ENCODE measurements around the gene RBM20.
A peak's percentile ranks its signal among the peaks of the same experiment; 100 is the strongest.
"Not testable (repeated sequence)": the region's sequence is repeated elsewhere in the genome, so short reads cannot be mapped to it uniquely, and the experiment has no call there.

The RBM20 gene

DNA sequence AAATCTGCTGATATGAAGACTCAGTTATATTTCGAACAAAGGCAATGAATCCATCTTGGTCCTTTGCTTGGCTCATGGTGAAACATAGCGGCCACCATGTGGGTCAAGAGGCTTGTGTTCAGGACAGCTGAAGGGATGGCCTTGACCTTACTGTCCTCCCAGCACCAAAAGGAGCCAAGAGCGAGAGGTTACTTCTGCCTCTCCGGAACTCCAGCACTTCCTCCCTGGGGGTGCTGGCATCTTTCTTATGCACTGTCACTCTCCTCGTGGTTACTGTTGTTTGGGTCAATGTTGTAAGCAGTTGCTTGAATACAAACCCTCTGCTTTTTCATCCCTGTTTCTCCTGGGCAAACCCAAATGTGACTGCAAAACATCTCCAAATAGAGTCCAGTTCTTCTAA lies 100.6 kb downstream of the RBM20 start:
- no peak for DNase-seq

DNA sequence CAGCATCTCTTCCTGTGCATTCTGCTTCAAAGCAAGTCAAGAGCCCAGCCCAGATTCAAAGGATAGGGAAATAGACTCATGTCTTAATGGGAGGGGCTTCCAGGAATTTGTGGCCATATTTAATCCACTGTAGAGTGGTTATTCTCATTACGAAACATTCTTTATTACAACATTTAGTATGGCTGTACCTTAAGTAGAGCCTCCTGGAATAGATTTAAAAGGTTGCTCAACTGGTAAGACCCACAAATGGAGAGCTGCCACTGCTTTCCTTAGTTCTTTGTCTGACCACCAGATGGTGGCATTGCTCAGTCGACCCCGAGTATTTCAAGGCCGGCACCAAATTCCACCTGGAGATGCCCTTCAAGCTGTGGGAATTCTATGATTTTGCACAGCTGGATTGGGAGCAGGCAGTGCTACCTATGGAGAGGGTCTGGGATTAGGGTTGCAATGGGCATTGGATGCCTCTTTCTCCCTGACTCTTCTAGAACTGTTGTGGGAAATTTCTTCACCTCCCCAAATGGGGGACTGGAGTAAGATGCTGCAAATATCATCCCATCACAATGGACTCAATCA lies 102.2 kb downstream of the RBM20 start:
- DNase-seq: peak in 1 of 2 experiments; percentile 27

DNA sequence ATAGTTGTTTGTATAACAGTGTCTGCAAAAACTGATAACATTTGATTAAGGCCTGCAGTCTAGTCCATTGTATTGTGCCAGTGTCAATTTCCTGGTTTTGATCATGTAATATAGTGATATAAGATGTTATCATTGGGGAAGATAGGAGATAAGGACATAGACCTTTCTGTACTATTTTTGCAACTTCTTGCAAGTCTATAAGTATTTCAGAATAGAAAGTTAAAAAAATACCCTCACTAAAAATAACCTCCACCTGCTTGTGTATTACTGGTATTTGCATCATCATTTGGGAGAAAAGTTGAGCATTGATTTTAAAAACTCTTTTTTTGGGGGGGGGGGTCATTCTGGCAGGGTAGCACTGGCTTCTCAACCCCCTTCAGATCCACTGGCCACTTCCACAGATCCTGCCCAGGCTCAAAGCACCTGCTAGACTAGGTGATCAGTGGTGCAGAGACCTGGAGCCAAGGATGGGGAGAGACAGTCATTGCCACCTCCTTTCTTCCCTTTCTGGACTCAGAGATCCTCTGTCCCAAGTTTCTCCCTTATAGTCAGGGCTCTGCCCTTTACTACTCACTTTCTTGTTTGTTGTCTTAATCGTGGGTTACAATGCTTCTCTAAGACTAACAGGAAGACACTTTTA lies 103.0 kb downstream of the RBM20 start:
- DNase-seq: no peak

DNA sequence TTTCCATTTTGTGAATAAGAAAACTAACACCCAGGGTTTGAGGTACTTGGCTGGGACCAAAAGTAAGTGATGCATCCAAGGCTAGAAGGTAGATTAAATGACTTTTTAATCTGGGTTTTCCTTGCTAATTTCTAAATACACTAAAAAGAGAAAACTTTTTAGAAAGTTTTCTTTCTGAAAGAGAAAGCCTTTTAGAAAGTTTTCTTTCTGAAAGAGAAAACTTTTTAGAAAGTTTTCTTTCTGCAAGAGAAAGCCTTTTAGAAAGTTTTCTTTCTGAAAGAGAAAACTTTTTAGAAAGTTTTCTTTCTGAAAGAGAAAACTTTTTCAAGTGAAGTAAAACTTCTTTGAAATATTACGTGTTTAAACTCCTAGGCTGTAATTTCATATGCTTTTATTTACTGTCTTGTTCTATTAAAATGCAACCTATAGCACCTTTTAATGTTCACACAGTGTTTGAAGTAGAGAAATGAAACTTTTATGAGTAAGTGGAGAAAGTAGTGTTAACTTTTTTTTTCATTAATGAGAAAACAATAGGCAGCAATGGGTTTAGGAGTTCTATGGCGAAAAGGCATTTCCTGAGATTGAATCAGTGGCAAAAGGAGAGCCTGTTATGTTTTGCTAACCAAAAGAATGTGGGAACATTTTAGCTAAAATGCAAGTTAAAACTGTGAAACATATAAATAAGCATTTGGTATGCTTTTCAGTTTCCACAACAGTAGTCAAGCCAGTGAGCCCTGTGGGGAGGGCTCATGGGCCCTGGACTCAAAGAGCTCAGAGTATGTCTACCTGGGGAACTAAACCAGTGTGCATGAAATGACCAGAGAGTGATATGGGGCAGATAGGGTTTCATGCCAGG lies 103.7 kb downstream of the RBM20 start:
- no peak for DNase-seq

DNA sequence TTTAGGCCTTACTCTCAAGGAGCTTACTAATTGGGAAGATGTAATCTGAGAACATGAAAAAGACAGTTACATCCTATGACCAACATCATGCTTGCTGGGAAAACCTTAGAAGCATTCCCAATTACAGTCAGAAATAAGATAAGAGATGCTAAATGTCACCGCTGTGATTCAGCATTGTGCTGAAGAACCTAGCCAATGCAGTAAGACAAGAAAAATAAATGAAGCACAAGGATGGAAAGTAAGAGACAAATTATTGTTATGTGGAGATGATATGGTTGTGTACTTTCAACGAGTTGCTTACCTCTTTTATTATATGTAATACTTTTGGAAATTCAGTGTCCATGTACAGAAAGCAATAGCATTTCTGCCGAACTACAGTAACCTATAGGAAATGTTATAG lies 104.8 kb downstream of the RBM20 start:
- no peak for DNase-seq

DNA sequence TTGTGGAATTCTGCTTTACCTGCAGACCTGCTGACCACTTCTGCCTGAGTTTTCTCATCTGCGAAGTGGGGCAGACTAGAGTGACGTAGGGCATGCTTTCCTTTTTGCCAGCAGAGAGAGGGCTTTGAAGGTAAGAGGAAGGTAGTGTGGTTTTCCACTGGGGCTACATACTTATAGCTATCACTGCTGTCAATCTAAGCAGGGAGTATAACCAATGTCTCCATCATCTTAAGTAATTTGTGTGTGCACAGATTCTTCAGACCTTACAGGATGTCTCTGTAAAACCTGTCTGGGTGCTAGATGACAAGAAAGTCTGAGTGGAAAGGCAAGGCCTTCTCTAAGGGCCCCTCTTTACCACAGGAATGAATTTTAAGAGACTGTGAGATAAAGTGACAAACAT lies 106.8 kb downstream of the RBM20 start:
- no peak for DNase-seq

DNA sequence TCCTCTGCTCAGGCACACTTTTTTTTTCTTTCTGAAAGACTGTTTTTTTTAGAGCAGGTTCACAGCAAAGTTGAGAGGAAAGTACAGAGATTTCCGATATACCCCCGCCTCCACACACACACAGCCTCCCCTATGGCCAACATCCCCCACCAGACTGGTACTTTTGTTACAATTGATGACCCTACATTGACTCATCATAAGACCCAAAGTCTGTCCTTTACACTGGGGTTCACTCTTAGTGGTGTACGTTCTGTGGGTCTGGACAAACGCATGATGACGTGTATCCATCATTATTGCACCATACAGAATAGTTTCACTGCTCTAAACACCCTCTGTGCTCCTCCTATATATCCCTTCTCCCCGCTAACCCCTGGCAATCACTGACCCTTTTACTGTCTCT lies 107.7 kb downstream of the RBM20 start:
- DNase-seq: no peak

DNA sequence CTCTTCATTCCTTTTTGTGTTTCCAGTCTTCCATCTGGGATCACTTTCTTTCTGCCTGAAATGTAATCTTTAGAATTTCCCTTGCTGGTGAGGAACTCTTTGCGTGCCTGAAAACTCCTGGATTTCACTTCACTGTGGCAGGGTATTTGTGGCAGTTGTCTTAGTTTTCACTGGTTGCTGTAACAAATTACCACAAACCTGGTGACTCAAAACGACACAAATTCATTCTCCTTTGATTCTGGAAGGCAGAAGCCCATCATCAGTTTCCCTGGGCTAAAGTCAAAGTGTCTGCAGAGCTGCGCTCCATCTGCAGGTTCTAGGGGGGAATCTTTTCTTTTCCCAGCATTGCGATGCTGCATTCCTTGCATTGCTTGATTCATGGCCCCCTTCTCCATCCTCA lies 109.3 kb downstream of the RBM20 start:
- DNase-seq: no peak

DNA sequence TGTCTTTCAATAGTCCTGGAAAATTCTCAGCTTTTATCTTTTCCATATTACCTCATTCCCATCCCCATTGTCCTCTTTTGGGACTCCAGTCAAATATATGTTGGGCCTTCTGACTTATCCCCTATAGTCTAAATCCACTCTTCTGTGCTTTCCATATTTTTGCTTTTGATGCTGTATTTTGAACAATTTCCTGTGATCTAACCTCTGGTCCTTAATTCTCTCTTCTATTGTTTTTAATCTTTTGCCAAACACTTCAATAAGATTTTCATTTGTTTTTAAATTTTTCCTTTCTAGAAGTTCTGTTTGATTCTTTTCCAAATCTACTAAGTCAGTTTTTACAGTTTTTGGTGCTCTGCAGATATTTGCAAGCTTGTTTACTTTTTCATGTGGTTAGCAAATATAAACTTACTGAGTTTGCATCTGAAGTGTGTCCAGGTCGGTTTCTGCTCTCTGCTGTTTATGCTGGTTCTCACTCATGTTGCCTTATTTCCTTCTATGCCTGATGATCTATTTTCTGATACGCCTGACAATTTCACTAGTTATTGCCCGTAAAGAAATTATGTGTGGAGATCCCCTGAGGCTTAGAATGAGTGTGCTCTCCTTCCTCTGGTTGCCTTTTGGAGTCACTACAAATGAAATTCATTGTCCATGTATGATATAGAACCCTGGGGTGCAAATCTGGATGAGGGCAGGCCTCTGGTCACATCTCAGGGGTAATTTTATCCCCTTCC lies 110.4 kb downstream of the RBM20 start:
- DNase-seq: no peak

DNA sequence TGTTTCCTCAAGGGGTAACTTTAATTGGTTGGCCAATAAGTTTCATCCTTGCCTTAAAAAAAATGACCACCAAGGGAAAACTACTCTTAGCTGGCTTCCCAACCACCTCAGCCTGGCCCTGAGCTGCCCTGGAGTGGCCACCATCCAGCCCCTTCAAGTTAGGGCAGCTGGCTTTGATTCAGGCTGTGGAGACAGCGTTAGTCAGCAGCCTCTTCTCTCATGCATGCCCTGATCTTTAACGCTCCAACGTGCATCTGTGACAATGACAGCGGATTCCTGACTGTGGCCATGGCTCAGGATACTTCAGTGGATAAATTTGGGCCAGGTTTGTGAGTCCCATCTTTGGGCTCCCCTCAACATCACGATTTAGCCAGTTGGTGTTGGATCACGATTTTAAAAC lies 111.6 kb downstream of the RBM20 start:
- no peak for DNase-seq

DNA sequence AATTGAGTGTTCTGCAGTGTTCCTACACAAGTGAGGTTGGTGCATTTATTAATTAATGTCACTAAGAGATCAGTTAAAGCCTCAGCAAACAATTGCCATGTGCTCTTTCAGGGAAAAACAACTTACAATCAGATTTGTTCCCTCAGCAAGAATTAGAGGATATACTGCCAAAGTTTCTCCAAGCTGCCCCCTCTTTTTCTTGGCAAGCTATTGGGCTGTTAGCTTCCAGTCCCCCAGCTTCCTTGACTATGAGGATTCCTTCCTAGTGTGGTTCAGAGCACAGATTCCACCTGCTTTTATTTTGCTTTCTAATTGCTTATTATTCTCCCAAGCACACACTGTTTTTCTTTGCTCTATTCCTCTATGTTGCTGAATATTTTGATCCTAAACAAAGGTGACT lies 112.7 kb downstream of the RBM20 start:
- no peak for DNase-seq

DNA sequence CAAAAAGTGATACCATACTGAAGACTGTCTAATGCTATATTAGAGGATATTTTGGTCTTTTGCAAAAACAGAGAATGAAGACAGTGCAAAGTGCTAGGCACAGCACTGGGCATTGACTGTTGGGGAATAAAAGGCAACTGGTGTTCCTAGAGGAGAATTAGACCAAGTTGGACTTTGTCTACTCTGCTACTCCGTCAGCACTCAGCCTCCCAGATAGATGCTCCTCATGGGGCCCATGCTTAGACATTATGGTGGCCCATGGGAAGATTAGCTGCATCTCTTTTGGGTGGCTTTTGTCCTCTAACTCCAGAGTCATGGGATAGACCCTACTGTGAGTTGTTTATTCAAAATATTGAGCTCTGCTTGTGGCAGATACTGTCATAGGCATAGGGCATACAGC lies 113.5 kb downstream of the RBM20 start:
- no peak for DNase-seq

DNA sequence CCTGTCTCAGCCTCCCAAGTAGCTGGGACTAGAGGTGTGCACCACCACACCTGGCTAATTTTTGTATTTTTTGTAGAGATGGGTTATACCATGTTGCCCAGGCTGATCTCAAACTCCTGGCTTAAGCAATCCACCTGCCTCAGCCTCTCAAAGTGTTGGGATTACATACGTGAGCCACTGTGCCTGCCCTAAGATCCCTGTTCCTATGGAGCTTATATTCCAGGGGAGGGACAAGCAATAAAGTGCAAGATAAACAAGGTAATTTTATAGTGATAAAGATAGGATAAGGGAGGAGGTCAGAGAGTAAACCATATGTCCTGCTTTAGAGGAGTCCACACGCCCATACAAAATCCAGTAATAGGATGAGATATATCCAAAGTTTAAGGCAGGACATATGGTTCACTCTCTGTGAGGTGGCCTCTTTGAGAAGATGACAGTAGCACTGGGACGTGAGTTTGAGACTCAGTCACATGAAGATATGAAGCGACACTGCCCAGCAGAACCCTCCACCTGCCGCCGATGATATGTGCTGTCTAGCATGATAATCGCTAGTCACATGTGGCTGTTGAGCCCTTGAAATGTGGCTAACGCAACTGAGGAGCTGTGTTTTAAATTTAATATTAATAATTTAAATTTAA lies 114.1 kb downstream of the RBM20 start:
- no peak for DNase-seq

DNA sequence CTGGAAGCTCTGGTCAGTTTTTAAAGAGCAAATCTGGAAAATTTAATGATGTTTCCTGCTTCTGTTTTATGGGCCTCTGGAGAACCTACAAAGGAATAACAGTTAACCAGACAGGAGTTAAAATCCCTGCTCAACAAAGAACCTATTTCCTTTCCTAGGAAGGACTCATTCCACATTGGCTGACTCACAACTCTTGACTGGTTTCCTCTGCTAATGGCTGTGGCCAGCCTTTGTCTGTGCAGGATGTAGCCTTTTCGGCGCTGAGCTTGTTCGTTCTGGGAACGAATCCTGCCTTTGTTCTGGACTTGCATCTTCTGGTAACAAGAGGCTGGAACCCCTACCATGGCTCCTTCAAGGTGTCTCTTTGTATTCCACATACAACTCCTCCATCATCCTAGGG lies 114.8 kb downstream of the RBM20 start:
- DNase-seq: peak in 1 of 2 experiments; percentile 9

DNA sequence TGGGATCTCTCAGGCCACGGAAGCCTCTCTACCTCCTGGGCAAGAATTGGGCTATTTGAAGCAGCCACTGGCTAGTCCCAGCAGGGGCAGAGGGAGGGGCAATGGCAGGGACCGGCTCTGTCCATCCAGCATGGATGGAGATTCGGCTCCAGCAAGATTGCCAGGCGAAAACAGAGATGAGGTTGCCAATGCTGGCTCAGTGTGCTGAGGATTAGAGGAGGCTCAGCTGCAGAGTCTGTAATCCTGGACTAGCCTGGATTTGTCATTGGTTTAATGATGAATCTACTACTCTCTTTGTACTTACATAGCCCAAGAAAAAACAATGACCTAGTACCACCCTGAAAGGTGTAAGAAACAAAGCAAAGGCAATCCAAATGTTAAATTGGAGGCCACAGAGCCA lies 115.4 kb downstream of the RBM20 start:
- DNase-seq: no peak

DNA sequence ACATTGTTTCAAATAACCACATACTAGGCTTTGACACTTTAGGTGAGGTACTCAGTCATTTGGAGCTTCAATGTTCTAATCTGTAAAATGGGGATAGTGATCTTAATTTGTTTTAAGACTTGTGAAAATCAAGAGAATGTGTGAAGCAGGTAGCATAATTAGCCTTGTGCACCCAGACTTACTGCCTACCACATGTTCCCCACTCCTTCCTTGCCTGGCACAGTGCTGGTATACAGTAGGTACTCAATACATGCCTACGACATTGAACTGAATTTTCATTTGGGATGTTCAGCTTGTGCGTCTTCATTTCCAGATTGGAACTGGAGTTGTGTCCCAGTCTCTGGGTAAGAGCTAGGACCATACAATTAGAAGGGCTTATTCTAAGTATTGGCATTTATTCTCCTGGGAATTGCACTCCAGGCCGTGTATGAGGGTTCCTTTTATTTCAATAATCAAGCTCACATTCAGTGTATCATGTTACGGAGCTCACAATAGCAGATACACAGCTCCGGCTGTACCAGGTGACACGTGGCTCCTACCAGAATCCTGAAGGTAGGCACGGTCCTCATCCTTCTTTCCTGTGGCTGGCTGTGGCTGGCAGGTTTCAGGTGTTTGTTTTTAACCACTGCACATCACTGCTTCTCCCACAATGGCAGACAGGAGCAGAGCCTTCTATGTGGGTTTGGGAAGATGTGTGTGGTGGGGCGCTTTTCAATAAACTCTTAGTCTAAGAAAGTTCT lies 118.1 kb downstream of the RBM20 start:
- no peak for DNase-seq

DNA sequence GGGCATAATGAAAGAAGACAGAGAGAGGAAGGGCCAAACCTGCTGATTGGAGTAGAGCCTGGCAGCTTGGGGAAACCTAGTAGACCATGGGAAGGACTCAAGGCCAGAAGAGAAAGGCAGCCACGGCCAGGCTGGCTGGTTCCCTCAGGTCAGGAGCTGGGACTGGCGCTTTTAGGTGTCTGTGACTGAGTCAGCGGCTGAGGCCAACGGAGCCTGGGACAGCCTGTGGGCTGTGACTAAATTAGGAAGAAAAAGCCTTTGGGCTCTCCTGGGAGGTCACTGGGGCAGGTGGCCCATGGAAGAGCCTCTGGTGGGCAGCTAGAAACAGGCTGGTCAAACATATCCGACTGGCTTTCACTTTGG lies 118.7 kb downstream of the RBM20 start:
- no peak for DNase-seq

DNA sequence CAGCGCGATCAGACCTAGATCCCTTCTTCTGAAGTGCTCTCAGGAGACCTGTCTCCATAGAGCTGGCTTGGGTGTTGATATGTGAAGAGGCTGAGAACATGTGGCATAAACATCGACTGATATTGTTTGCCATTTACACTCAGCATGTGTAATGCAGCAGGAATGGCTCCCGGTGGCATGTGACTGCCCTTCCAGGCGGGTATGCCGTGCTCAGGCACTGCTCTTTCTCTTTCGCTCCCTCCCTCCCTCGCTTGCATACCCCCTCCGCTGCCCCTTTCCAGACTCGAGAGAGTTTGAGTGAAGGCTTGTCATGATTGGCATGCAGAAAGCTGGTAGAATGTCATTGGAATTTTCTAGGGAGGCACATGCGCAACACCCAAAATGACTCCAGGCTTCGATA lies 120.2 kb downstream of the RBM20 start:
- DNase-seq: no peak

DNA sequence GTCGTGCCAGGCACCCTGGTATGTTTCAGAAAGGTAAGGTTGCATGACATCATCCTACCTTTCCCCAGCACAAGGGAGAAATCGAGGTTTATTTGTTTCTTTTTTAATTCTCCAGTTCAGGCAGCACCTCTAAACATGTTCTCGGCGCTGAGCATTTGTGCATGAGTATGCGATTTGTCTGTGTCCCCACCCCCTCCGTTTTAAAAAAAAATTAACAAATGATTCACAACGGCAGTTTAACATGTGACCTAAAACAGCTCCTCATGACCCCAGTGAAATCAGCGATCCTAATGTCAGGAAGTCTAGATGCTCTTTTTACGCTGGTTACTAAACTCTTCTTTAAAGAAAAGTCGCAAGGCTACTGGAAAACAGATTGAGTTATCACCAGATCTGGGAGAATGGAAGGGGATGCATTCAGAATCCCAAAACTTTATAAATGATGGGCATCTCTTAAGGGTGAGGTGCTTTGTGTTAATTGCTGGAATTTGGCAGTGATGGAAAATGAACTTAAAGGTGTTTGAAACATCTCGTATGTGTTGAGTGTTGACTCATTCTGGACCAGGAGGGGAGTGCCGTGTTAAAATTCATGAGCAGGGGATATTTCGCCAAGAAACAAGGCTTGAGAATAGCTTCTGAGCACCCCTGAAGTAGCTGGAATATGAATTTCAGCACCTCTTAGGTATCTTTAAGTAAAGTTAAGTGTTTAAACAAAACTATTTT lies 120.8 kb downstream of the RBM20 start:
- no peak for DNase-seq

DNA sequence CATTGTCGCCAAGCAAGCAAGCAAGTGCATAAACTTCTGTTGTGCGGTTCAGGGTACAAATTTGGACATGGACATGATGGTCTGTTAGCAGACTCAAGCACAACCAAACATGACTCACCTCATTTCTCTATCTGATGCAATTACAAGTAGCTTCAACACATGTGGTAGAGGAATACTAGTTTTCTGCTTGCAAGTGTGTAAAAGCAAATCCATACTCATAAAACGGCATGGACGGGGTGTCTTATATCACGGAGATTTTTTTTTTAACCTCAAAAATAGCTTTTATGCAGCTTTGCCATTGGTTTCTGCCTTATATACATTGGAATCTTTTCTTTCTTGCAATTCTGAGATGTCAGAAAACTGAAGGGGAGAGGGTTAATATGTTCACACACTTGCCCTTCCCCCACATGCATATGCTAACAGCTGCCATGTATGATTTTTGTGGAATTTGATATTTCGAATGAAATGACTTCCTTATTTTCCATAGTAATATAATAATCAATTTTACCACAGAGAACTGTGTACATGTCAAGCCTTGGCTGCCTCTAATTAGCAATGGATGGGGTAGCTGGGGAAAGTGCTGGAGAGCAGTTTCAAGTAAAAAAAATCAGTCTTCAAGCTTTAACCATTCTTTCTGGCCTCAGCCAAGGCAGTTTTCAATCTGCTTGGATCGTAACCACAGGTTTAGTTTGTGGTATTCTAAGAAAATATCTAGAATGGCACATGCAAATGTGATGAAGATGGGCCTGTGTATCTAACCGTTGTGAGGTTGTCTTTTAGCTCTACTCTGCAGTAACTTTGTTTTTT lies 121.6 kb downstream of the RBM20 start:
- no peak for DNase-seq

DNA sequence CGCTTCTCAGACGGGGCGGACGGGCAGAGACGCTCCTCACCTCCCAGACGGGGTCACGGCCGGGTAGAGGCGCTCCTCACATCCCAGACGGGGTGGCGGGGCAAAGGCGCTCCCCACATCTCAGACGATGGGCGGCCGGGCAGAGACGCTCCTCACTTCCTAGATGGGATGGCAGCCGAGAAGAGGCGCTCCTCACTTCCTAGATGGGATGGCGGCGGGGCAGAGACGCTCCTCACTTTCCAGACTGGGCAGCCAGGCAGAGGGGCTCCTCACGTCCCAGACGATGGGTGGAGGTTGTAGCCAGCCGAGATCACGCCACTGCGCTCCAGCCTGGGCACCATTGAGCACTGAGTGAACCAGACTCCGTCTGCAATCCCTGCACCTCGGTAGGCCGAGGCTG lies 123.5 kb downstream of the RBM20 start:
- not testable (repeated sequence) for DNase-seq

Measured in SW 1271 (cell line).